ENCODE results near the gene CYP19A1. TPM values are rescaled to one million over a fixed set of nuclear protein-coding genes. Genes with fewer than 3 reads are reported as not detected.

The CYP19A1 gene
- total and polyA plus RNA-seq, 2 experiments from 2014 or later: 0.76 to 1.2 TPM

GRCh38 chr15:51298620-51299019 is 39.8 kb downstream of the CYP19A1 start:
- no peak for TF ChIP-seq EZH2 (IDR thresholded peaks at IDR 0.05; ENCODE audit: insufficient read depth, poor library complexity, severe bottlenecking)
- TF ChIP-seq EZH2phosphoT487 (IDR thresholded peaks at IDR 0.05; ENCODE audit: insufficient read depth, low read depth): no peak
- Histone ChIP-seq H3K4me3 (no peak overlapping the region), H3K36me3 (ENCODE audit: low read depth) (no peaks in the 10 kb centered on the region), H3K27ac (no peak overlapping the region), H3K9me3 (ENCODE audit: low read depth) (no peaks in the 10 kb centered on the region), H3K79me2 (ENCODE audit: insufficient read depth) (no peaks in the 10 kb centered on the region), H3K9me2 (ENCODE audit: insufficient read depth) (no peaks in the 10 kb centered on the region), H3F3A (ENCODE audit: insufficient read depth) (no peaks in the 10 kb centered on the region), H3K9ac (no peak overlapping the region), H3K4me2 (ENCODE audit: unreplicated experiment) (no peak overlapping the region), H3K27me3 (replicated peaks; ENCODE audit: insufficient read depth) (no peaks in the 10 kb centered on the region), H3K4me1 (ENCODE audit: insufficient read depth) (no peaks in the 10 kb centered on the region), H4K20me1 (ENCODE audit: insufficient read depth) (no peaks in the 10 kb centered on the region), H2AFZ (no peak overlapping the region)
- no peak for DNase-seq
- in situ Hi-C loops (cut with MboI): no loop called here
- 30 to 48% methylated on average over 2 of the region's 2 CpGs for WGBS, 2 experiments (ENCODE audit: low coverage in 1 of 2, low lambda C conversion rate in 2 of 2, missing lambda C conversion rate in 2 of 2)

GRCh38 chr15:51290720-51291119 is 47.7 kb downstream of the CYP19A1 start:
- H3K9me2 ChIP-seq (ENCODE audit: insufficient read depth): no peaks in the 10 kb centered on the region
- TF ChIP-seq EZH2 (IDR thresholded peaks at IDR 0.05; ENCODE audit: insufficient read depth, poor library complexity, severe bottlenecking) (no peak), EZH2phosphoT487 (IDR thresholded peaks at IDR 0.05; ENCODE audit: insufficient read depth, low read depth) (no peak)
- DNase-seq: no peak
- no peak overlapping the region for H3K9ac ChIP-seq
- H3K4me2 ChIP-seq (ENCODE audit: unreplicated experiment): no peak overlapping the region
- WGBS, 2 experiments (ENCODE audit: low coverage in 1 of 2, low lambda C conversion rate in 2 of 2, missing lambda C conversion rate in 2 of 2): 67 to 71% methylated on average over 4 of the region's 4 CpGs
- H3K27me3 ChIP-seq (replicated peaks; ENCODE audit: insufficient read depth): no peaks in the 10 kb centered on the region
- peaks cover 3% of the 10 kb centered on the region; the same call in 1 of the 2 replicates for H3K4me1 ChIP-seq (ENCODE audit: insufficient read depth)
- no peaks in the 10 kb centered on the region for H3K79me2 ChIP-seq (ENCODE audit: insufficient read depth)
- no peak overlapping the region for H3K4me3 ChIP-seq
- H3F3A ChIP-seq (ENCODE audit: insufficient read depth): no peaks in the 10 kb centered on the region
- H4K20me1 ChIP-seq (ENCODE audit: insufficient read depth): no peaks in the 10 kb centered on the region
- no peaks in the 10 kb centered on the region for H3K9me3 ChIP-seq (ENCODE audit: low read depth)
- no peaks in the 10 kb centered on the region for H3K36me3 ChIP-seq (ENCODE audit: low read depth)
- in situ Hi-C loops (cut with MboI): no loop called here
- no peak overlapping the region for H3K27ac ChIP-seq
- H2AFZ ChIP-seq: no peak overlapping the region

- no peak overlapping the region for H2AFZ ChIP-seq
- H3K36me3 ChIP-seq (ENCODE audit: low read depth): no peaks in the 10 kb centered on the region
- no peak overlapping the region for H3K4me3 ChIP-seq
- no peak overlapping the region for H3K9ac ChIP-seq
- in situ Hi-C loops (cut with MboI): loop anchor here (5.0 kb wide), 1 partner anchor 88 kb away; no protein-coding TSS in a partner anchor
- H4K20me1 ChIP-seq (ENCODE audit: insufficient read depth): no peaks in the 10 kb centered on the region
- TF ChIP-seq EZH2phosphoT487 (IDR thresholded peaks at IDR 0.05; ENCODE audit: insufficient read depth, low read depth): no peak
- TF ChIP-seq EZH2 (IDR thresholded peaks at IDR 0.05; ENCODE audit: insufficient read depth, poor library complexity, severe bottlenecking): no peak
- no peaks in the 10 kb centered on the region for H3K79me2 ChIP-seq (ENCODE audit: insufficient read depth)
- H3K4me1 ChIP-seq (ENCODE audit: insufficient read depth): peaks cover 3% of the 10 kb centered on the region; the same call in 1 of the 2 replicates
- DNase-seq: no peak
- H3K9me2 ChIP-seq (ENCODE audit: insufficient read depth): no peaks in the 10 kb centered on the region
- no peak overlapping the region for H3K4me2 ChIP-seq (ENCODE audit: unreplicated experiment)
- 56 to 67% methylated on average over 1 of the region's 1 CpG for WGBS, 2 experiments (ENCODE audit: low coverage in 1 of 2, low lambda C conversion rate in 2 of 2, missing lambda C conversion rate in 2 of 2)
- H3K27ac ChIP-seq: no peak overlapping the region
- no peaks in the 10 kb centered on the region for H3K27me3 ChIP-seq (replicated peaks; ENCODE audit: insufficient read depth)
- H3K9me3 ChIP-seq (ENCODE audit: low read depth): no peaks in the 10 kb centered on the region
- no peaks in the 10 kb centered on the region for H3F3A ChIP-seq (ENCODE audit: insufficient read depth)
Measured at GRCh38 chr15:51289290-51289689, 49.1 kb downstream of the CYP19A1 start.

- in situ Hi-C loops (cut with MboI): loop anchor here (5.0 kb wide), 1 partner anchor 89 kb away; no protein-coding TSS in a partner anchor
- peaks cover 3% of the 10 kb centered on the region; the same call in 1 of the 2 replicates for H3K4me1 ChIP-seq (ENCODE audit: insufficient read depth)
- peak; percentile 56 for DNase-seq
- H3K9ac ChIP-seq: no peak overlapping the region
- H3K9me3 ChIP-seq (ENCODE audit: low read depth): no peaks in the 10 kb centered on the region
- no peaks in the 10 kb centered on the region for H3F3A ChIP-seq (ENCODE audit: insufficient read depth)
- H2AFZ ChIP-seq: no peak overlapping the region
- 78 to 86% methylated on average over 13 of the region's 13 CpGs for WGBS, 2 experiments (ENCODE audit: low coverage in 1 of 2, low lambda C conversion rate in 2 of 2, missing lambda C conversion rate in 2 of 2)
- no peak overlapping the region for H3K4me2 ChIP-seq (ENCODE audit: unreplicated experiment)
- no peak overlapping the region for H3K4me3 ChIP-seq
- no peaks in the 10 kb centered on the region for H3K27me3 ChIP-seq (replicated peaks; ENCODE audit: insufficient read depth)
- TF ChIP-seq EZH2 (IDR thresholded peaks at IDR 0.05; ENCODE audit: insufficient read depth, poor library complexity, severe bottlenecking) (no peak), EZH2phosphoT487 (IDR thresholded peaks at IDR 0.05; ENCODE audit: insufficient read depth, low read depth) (no peak)
- H3K79me2 ChIP-seq (ENCODE audit: insufficient read depth): no peaks in the 10 kb centered on the region
- H4K20me1 ChIP-seq (ENCODE audit: insufficient read depth): no peaks in the 10 kb centered on the region
- no peaks in the 10 kb centered on the region for H3K36me3 ChIP-seq (ENCODE audit: low read depth)
- H3K9me2 ChIP-seq (ENCODE audit: insufficient read depth): no peaks in the 10 kb centered on the region
- H3K27ac ChIP-seq: no peak overlapping the region
Measured at GRCh38 chr15:51288143-51289065, 50.0 kb downstream of the CYP19A1 start.

All from GM23248 (cell line).